Suprapubic skin (tissue), 4 donors: Measurements from ENCODE around the gene APLP2.

Experiments used
- CTCF ChIP-seq, 2 donors: fragments of 200-600 bp in 1 of 2; fragments of 450-650 bp in 1 of 2; sonication (generic) in 1 of 2; IDR thresholded peaks; one replicate each; pipeline ENCODE4 v1.5.1; 2016 to 2019; ENCODE audit warnings: antibody characterized with exemption in 2 of 2, mild to moderate bottlenecking in 1 of 2, moderate library complexity in 1 of 2
- EP300 ChIP-seq: sonication (generic); formaldehyde crosslinking; IDR thresholded peaks from one replicate; pipeline ENCODE4 v1.6.1; 2017; ENCODE audit warnings: antibody characterized with exemption
- POLR2A ChIP-seq, 2 donors: fragments of 450-650 bp; IDR thresholded peaks; one replicate each; pipeline ENCODE4 v1.6.1; 2017; ENCODE audit warnings: antibody characterized with exemption in 2 of 2, mild to moderate bottlenecking in 2 of 2, moderate library complexity in 2 of 2
- POLR2AphosphoS5 ChIP-seq, 3 donors: sonication (generic); formaldehyde crosslinking; IDR thresholded peaks; one replicate each; pipeline ENCODE4 v1.6.1; 2017; ENCODE audit warnings: antibody characterized with exemption in 3 of 3

- TF ChIP-seq CTCF (IDR thresholded peaks at IDR 0.05) (no peak), EP300 (no peak), POLR2AphosphoS5 (IDR thresholded peaks at IDR 0.05) (no peak), POLR2A (IDR thresholded peaks at IDR 0.05) (no peak)
These were observed 38.6 kb upstream of the APLP2 start for GRCh38 chr11:130031056-130031455.
